Karpas-422 (cell line): ENCODE data around the gene PCDH19. TPM values are rescaled to one million over a fixed set of nuclear protein-coding genes. Genes with fewer than 3 reads are reported as not detected.

ENCODE experiments used
- DNase-seq: peaks from one replicate; pipeline ENCODE4 v3.0.0-alpha.2; 2015
- H2AFZ ChIP-seq: fragments of 200-600 bp; sonication (generic); 2 replicates; pipeline ENCODE4 v1.6.1; 2014; ENCODE audit warnings: antibody characterized with exemption, low read length, mixed read lengths
- H3K27ac ChIP-seq: fragments of 200-600 bp; sonication (generic); 2 replicates; pipeline ENCODE4 v1.5.1; 2014; ENCODE audit warnings: mild to moderate bottlenecking, low read length, moderate library complexity
- H3K27me3 ChIP-seq: fragments of 200-600 bp; sonication (generic); 2 replicates; pipeline ENCODE4 v1.6.1; 2014; ENCODE audit warnings: low read length, mixed read lengths
- H3K36me3 ChIP-seq: fragments of 200-600 bp; sonication (generic); 2 replicates; pipeline ENCODE4 v1.6.1; 2014; ENCODE audit warnings: low read length, mixed read lengths; ENCODE audit not compliant: insufficient read depth
- H3K4me1 ChIP-seq: fragments of 200-600 bp; sonication (generic); 2 replicates; pipeline ENCODE4 v1.6.1; 2014; ENCODE audit warnings: mild to moderate bottlenecking, low read length, mixed read lengths
- H3K4me2 ChIP-seq: fragments of 200-600 bp; sonication (generic); 2 replicates; pipeline ENCODE4 v1.6.1; 2014; ENCODE audit warnings: low read length, low read depth, mild to moderate bottlenecking; ENCODE audit not compliant: poor library complexity, severe bottlenecking
- H3K4me3 ChIP-seq: fragments of 200-600 bp; sonication (generic); 2 replicates; pipeline ENCODE4 v1.5.1; 2014; ENCODE audit warnings: mild to moderate bottlenecking, antibody characterized with exemption, low read length, mixed read lengths
- H3K79me2 ChIP-seq: fragments of 200-600 bp; sonication (generic); 2 replicates; pipeline ENCODE4 v1.6.1; 2014; ENCODE audit warnings: mild to moderate bottlenecking, low read length, mixed read lengths
- H3K9ac ChIP-seq: fragments of 200-600 bp; sonication (generic); 2 replicates; pipeline ENCODE4 v1.6.0; 2014; ENCODE audit warnings: low read length
- H3K9me2 ChIP-seq: fragments of 200-600 bp; sonication (generic), shearing (Covaris generic); replicated peaks from 2 replicates; pipeline ENCODE4 v1.6.0; 2014; ENCODE audit warnings: mild to moderate bottlenecking, low read length, moderate library complexity; ENCODE audit not compliant: insufficient read depth
- H3K9me3 ChIP-seq: fragments of 300-700, 200-600 bp; sonication (generic); 2 replicates; pipeline ENCODE4 v1.6.1; 2014; ENCODE audit warnings: low read length, mixed read lengths
- H4K20me1 ChIP-seq: fragments of 200-600 bp; sonication (generic); 2 replicates; pipeline ENCODE4 v1.6.1; 2014; ENCODE audit warnings: mild to moderate bottlenecking, antibody characterized with exemption, low read length, low read depth; ENCODE audit not compliant: insufficient read depth
- total RNA-seq: library from RNA; depleted of rRNA; stranded (reverse); fragments of >200 nt; shearing (Covaris generic); gene quantifications from 2 replicates; pipeline ENCODE4 v1.2.3, GENCODE V29; 2014; ENCODE audit warnings: low replicate concordance

PCDH19 gene
- total RNA-seq, 1 experiment from 2014 or later, result not detected

DNA sequence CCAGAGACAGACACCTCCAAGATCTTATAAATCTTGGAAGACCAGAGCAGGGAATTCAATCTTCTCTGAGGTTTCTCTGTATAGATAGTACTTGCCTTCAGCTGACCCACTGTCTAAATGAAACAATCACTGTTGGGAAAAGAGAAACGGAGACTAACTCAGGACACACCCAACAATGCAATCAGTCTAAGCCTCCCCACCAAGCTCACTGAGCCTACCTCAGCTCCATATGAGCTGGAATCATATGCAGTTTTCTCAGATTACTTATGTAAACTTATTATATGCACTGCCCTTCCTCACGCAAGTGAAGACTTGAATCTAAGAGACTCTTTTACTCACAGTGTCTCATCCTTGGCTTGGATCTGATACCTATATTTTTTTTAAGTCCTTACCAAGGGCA, 110.5 kb downstream of the PCDH19 start:
- H3K36me3 ChIP-seq, result no peaks in the 10 kb centered on the region
- H3K4me1 ChIP-seq, result no peaks in the 10 kb centered on the region
- no peaks in the 10 kb centered on the region for H3K9me2 ChIP-seq
- no peaks in the 10 kb centered on the region for H4K20me1 ChIP-seq
- no peak overlapping the region for H3K9ac ChIP-seq
- no peak overlapping the region for H3K4me3 ChIP-seq
- no peak for DNase-seq
- no peak overlapping the region for H2AFZ ChIP-seq
- no peaks in the 10 kb centered on the region for H3K27me3 ChIP-seq
- no peaks in the 10 kb centered on the region for H3K79me2 ChIP-seq
- no peak overlapping the region for H3K4me2 ChIP-seq
- no peaks in the 10 kb centered on the region for H3K9me3 ChIP-seq
- no peak overlapping the region for H3K27ac ChIP-seq

DNA sequence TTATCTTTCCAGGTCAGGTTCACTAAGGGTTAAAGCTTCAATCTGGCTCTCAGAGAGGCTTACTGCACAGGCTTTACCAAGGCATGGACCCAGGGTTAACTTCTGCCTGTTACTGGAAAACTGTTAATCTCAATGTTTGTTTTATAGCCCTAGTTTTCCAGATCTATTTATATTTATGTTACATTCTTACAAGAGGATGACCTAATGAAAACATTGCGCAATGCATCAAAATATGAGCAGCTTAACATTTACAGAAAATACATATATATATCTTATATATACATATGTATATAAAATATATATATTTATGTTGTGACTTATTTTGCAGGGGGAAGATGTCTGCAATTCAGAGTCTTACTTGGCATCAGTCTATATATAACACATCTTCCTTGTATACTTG, 112.3 kb downstream of the PCDH19 start:
- H3K27ac ChIP-seq, result no peak overlapping the region
- no peaks in the 10 kb centered on the region for H3K4me1 ChIP-seq
- H3K36me3 ChIP-seq, result no peaks in the 10 kb centered on the region
- H4K20me1 ChIP-seq, result no peaks in the 10 kb centered on the region
- H3K27me3 ChIP-seq, result no peaks in the 10 kb centered on the region
- no peaks in the 10 kb centered on the region for H3K9me3 ChIP-seq
- no peak overlapping the region for H3K4me3 ChIP-seq
- H3K4me2 ChIP-seq, result no peak overlapping the region
- H3K9me2 ChIP-seq, result no peaks in the 10 kb centered on the region
- no peak for DNase-seq
- H3K9ac ChIP-seq, result no peak overlapping the region
- no peak overlapping the region for H2AFZ ChIP-seq
- no peaks in the 10 kb centered on the region for H3K79me2 ChIP-seq

DNA sequence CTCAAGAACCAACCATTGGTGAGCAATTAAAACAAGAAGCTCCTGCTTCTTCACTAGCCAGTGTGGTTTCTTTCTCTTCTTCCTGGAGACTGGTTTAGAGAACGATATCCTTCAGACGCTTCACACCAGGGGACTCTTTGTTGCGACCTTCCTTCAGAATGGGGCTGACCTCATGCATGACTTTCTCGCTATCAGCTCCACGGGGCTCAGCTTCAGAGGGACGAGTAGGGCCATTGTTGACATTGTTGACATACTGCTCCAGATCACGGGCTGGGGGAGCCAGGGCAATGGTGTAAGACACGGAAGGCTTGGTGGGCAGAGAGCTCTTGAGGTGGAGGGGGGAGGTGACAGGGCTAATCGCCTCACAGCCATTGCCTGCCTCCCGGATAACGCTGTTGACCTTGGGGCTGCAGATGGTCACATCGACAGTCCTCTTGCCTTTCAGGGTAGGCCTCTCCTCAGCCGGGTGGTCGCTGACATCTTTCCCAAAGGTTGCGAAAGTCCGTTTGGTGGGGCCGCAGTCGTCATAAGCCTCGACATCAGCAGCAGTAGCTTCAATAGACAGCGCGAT, 113.8 kb downstream of the PCDH19 start:
- H4K20me1 ChIP-seq, result no peaks in the 10 kb centered on the region
- no peak overlapping the region for H2AFZ ChIP-seq
- H3K4me1 ChIP-seq, result no peaks in the 10 kb centered on the region
- H3K27me3 ChIP-seq, result no peaks in the 10 kb centered on the region
- H3K9ac ChIP-seq, result no peak overlapping the region
- no peak overlapping the region for H3K4me3 ChIP-seq
- no peak overlapping the region for H3K27ac ChIP-seq
- no peak overlapping the region for H3K4me2 ChIP-seq
- no peaks in the 10 kb centered on the region for H3K79me2 ChIP-seq
- H3K9me2 ChIP-seq, result no peaks in the 10 kb centered on the region
- DNase-seq, result no peak
- no peaks in the 10 kb centered on the region for H3K9me3 ChIP-seq
- no peaks in the 10 kb centered on the region for H3K36me3 ChIP-seq

DNA sequence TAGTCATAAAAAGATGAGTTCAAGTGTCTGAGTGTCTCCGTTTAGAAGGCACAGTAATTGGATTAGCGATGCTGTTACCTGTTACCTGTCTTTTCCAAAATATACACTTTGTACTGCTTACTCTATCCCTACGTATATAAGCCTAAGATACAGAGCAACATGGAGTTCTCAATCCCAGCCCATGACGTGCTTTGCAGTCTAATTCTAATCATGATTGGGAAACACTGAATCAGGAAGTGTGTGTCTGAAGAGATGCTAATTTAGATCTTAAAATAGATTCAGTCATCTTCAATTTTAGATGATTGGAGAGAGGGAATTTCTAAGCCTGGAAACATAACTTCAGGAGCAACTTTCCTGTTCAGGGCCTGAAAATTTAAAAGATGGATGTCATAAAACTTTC, 115.1 kb downstream of the PCDH19 start:
- no peak for DNase-seq
- Histone ChIP-seq H3K9me3 (no peaks in the 10 kb centered on the region), H3K9me2 (no peaks in the 10 kb centered on the region), H3K4me3 (no peak overlapping the region), H3K4me2 (no peak overlapping the region), H3K79me2 (no peaks in the 10 kb centered on the region), H3K9ac (no peak overlapping the region), H4K20me1 (no peaks in the 10 kb centered on the region), H3K4me1 (no peaks in the 10 kb centered on the region), H3K27me3 (no peaks in the 10 kb centered on the region), H3K36me3 (no peaks in the 10 kb centered on the region), H3K27ac (no peak overlapping the region), H2AFZ (no peak overlapping the region)

- Histone ChIP-seq H3K4me1 (peaks cover 10% of the 10 kb centered on the region), H3K4me2 (no peak overlapping the region), H3K9ac (no peak overlapping the region), H3K36me3 (no peaks in the 10 kb centered on the region), H4K20me1 (no peaks in the 10 kb centered on the region), H3K27me3 (no peaks in the 10 kb centered on the region), H3K4me3 (no peak overlapping the region), H2AFZ (no peak overlapping the region), H3K9me3 (no peaks in the 10 kb centered on the region), H3K79me2 (no peaks in the 10 kb centered on the region), H3K9me2 (no peaks in the 10 kb centered on the region), H3K27ac (no peak overlapping the region)
- peak; percentile 52 for DNase-seq
Observed at GRCh38 chrX:100289066-100289558, 121.0 kb downstream of the PCDH19 start.

DNA sequence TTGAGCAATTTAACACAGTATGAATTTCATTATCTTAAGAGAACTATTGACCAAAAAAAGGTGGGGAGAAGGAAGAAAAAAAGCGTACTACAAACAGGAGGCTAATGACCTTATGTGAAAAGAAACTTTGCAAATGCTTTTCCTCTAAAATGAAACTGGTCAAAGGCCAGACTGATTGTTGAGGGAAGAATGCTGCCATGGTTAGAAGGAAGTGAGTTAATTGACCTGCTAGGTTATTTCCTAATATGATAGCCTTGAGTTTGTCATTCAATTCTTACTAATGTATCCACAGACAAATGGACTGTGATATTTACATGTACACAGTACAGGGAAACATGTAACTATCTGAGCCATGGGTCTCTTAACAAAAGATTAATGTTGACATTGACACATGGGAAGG, 132.8 kb downstream of the PCDH19 start:
- Histone ChIP-seq H2AFZ (no peak overlapping the region), H3K27ac (no peak overlapping the region), H3K27me3 (no peaks in the 10 kb centered on the region), H4K20me1 (no peaks in the 10 kb centered on the region), H3K4me3 (no peak overlapping the region), H3K9ac (no peak overlapping the region), H3K79me2 (no peaks in the 10 kb centered on the region), H3K9me3 (no peaks in the 10 kb centered on the region), H3K4me2 (no peak overlapping the region), H3K9me2 (no peaks in the 10 kb centered on the region), H3K36me3 (no peaks in the 10 kb centered on the region), H3K4me1 (no peaks in the 10 kb centered on the region)
- DNase-seq, result no peak

DNA sequence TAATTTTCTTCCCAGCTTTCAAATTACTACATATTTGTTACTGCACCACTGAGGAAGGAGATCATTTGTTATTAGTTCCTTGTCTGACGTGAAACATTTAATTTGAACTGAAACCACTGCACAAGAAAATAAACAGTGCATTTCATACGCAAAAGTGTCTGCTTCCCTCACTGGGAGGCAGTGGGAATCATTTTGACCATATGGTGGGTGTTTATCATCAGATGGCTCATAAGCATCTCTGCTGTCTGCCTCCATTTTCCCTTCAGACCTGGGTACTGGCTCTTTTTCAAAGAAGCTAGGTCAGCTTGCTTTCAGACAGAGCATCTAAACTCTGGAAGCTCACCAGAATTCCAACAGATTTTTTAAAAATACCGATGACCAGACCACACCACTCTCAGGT, 135.2 kb downstream of the PCDH19 start:
- H3K4me3 ChIP-seq, result no peak overlapping the region
- no peak for DNase-seq
- no peaks in the 10 kb centered on the region for H3K9me2 ChIP-seq
- no peak overlapping the region for H3K4me2 ChIP-seq
- no peak overlapping the region for H3K27ac ChIP-seq
- H3K36me3 ChIP-seq, result no peaks in the 10 kb centered on the region
- no peaks in the 10 kb centered on the region for H3K4me1 ChIP-seq
- H4K20me1 ChIP-seq, result no peaks in the 10 kb centered on the region
- no peaks in the 10 kb centered on the region for H3K27me3 ChIP-seq
- no peaks in the 10 kb centered on the region for H3K79me2 ChIP-seq
- H3K9ac ChIP-seq, result no peak overlapping the region
- no peaks in the 10 kb centered on the region for H3K9me3 ChIP-seq
- H2AFZ ChIP-seq, result no peak overlapping the region

- Histone ChIP-seq H3K79me2 (no peaks in the 10 kb centered on the region), H2AFZ (no peak overlapping the region), H3K9me3 (no peaks in the 10 kb centered on the region), H3K27ac (no peak overlapping the region), H3K4me3 (no peak overlapping the region), H3K4me1 (no peaks in the 10 kb centered on the region), H4K20me1 (no peaks in the 10 kb centered on the region), H3K27me3 (no peaks in the 10 kb centered on the region), H3K36me3 (no peaks in the 10 kb centered on the region), H3K4me2 (no peak overlapping the region), H3K9me2 (no peaks in the 10 kb centered on the region), H3K9ac (no peak overlapping the region)
- no peak for DNase-seq
Observed at GRCh38 chrX:100265179-100265578, 144.9 kb downstream of the PCDH19 start.

GRCh38 chrX:100264200-100264599, 145.9 kb downstream of the PCDH19 start:
- H2AFZ ChIP-seq, result no peak overlapping the region
- DNase-seq, result no peak
- no peaks in the 10 kb centered on the region for H3K9me2 ChIP-seq
- H4K20me1 ChIP-seq, result no peaks in the 10 kb centered on the region
- no peaks in the 10 kb centered on the region for H3K9me3 ChIP-seq
- no peaks in the 10 kb centered on the region for H3K4me1 ChIP-seq
- no peaks in the 10 kb centered on the region for H3K27me3 ChIP-seq
- H3K36me3 ChIP-seq, result no peaks in the 10 kb centered on the region
- H3K27ac ChIP-seq, result no peak overlapping the region
- H3K9ac ChIP-seq, result no peak overlapping the region
- H3K4me3 ChIP-seq, result no peak overlapping the region
- H3K79me2 ChIP-seq, result no peaks in the 10 kb centered on the region
- no peak overlapping the region for H3K4me2 ChIP-seq
